Activated T-cell treated with anti-CD3 and anti-CD28 coated beads, Interleukin-2, amount 50 U/mL, for 72 hours (primary cell): ENCODE data around the gene CNTNAP5. TPM values are rescaled to one million over a fixed set of nuclear protein-coding genes. Genes with fewer than 3 reads are reported as not detected.

Experiments used
- ATAC-seq, 2 donors: fragments of 150-1000 bp; cut with Tn5 transposase; replicated peaks in 1 of 2; 2 replicates each; pipeline ENCODE4 v1.10.0; 2021; ENCODE audit warnings: moderate library complexity in 2 of 2, mild to moderate bottlenecking in 1 of 2
- DNase-seq, 2 donors: peaks; one replicate each; pipeline ENCODE4 v3.0.0; 2021 to 2022; ENCODE audit warnings: mixed read lengths in 1 of 2
- H3K27ac Mint-ChIP-seq: one replicate; pipeline ENCODE4 v1.8.0; 2022; ENCODE audit warnings: mild to moderate bottlenecking, moderate library complexity, mixed read lengths
- H3K27me3 Mint-ChIP-seq: one replicate; pipeline ENCODE4 v1.8.0; 2022; ENCODE audit warnings: low read depth, mixed read lengths
- H3K36me3 Mint-ChIP-seq, 2 donors: one replicate each; pipeline ENCODE4 v1.8.0; 2022; ENCODE audit warnings: mixed read lengths in 2 of 2, mild to moderate bottlenecking in 1 of 2; ENCODE audit not compliant: insufficient read depth in 2 of 2
- H3K4me1 Mint-ChIP-seq: one replicate; pipeline ENCODE4 v1.8.0; 2022; ENCODE audit warnings: low read depth, mixed read lengths
- H3K4me3 Mint-ChIP-seq, 2 donors: one replicate each; pipeline ENCODE4 v1.8.0; 2022; ENCODE audit warnings: mild to moderate bottlenecking in 2 of 2, mixed read lengths in 2 of 2, moderate library complexity in 2 of 2
- H3K9me3 Mint-ChIP-seq, 2 donors: one replicate each; pipeline ENCODE4 v1.8.0; 2022; ENCODE audit warnings: mixed read lengths in 2 of 2
- total RNA-seq, 2 donors: library from RNA; stranded (reverse); gene quantifications; one replicate each; pipeline ENCODE4 v1.2.3, GENCODE V29; 2022

CNTNAP5 gene
- total RNA-seq, 2 donors from 2014 or later, result not detected

DNA sequence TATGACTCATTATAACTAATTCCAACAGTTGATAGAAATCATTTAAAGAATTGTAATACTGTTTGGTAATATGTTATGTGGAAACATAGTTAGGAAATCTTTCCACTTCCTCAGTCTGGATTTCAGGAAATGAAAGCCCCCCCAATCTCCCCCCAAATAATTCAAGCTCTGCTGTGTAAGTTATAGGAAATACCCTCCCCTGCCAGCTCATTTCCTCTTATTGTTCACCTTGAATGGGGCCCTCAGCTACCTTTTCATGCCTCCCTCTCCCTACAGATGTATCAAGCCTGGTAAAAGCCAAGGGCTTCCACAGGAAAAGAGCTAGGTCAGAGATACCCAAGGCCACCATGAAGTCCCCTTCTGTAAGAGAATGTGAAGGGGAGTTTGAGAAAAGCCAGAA is 155.5 kb downstream of the CNTNAP5 start:
- Mint-ChIP-seq H3K27ac (no peak overlapping the region), H3K36me3 (no peaks in the 10 kb centered on the region), H3K4me1 (no peaks in the 10 kb centered on the region), H3K9me3 (peaks cover 10 to 18% of the 10 kb centered on the region in 2 donors), H3K27me3 (no peaks in the 10 kb centered on the region), H3K4me3 (no peak overlapping the region)
- DNase-seq (no peak), ATAC-seq (no peak)

- Mint-ChIP-seq H3K27me3 (no peaks in the 10 kb centered on the region), H3K4me3 (no peak overlapping the region), H3K4me1 (no peaks in the 10 kb centered on the region), H3K36me3 (no peaks in the 10 kb centered on the region), H3K27ac (no peak overlapping the region), H3K9me3 (peaks cover 8 to 9% of the 10 kb centered on the region in 2 donors)
- DNase-seq, result no peak
- no peak for ATAC-seq
Measured at GRCh38 chr2:124186801-124187200, 161.7 kb downstream of the CNTNAP5 start.

DNA sequence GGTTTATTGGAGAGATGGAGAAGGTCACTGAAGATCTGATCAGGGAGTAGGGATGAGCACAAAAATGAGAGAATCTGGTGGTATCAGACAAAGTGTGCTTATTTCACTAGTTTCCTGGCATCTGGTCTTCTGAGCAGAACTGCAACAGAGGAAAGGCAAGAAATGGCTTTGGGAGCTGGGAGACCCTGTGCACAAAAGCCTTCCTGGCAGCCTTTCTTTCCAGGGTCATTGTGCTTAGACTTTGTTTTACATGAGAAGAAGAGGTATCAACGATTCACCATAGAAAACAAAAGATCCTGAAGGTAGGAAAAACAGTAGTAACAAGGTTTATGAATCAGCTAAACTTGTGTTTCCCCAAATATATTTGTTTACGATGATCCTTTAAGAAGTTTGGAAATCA is 162.9 kb downstream of the CNTNAP5 start:
- Mint-ChIP-seq H3K27ac (no peak overlapping the region), H3K36me3 (no peaks in the 10 kb centered on the region), H3K4me3 (no peak overlapping the region), H3K9me3 (peaks cover 8 to 9% of the 10 kb centered on the region in 2 donors), H3K4me1 (no peaks in the 10 kb centered on the region), H3K27me3 (no peaks in the 10 kb centered on the region)
- DNase-seq (no peak), ATAC-seq (no peak)

DNA sequence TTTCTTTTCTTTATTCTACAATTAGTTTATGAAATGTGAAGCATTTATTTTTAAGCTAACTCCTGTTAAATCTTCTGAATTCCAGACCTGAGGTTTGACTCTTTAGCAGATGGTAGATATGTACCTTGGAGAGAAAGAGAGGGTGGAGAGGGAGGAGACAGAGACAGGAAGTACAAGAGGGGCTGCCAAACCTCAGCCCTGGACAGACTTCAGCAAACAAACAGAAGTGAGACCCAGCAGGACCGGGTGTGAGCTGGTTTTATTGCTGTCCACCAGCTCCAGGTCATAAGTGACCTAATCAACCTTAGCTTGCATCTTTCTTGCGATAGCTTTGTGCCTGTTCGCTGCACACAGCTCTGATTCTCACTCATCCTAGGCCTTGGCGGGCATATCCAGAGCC is 168.6 kb downstream of the CNTNAP5 start:
- H3K4me3 Mint-ChIP-seq, result no peak overlapping the region
- no peaks in the 10 kb centered on the region for H3K4me1 Mint-ChIP-seq
- no peak overlapping the region for H3K27ac Mint-ChIP-seq
- H3K9me3 Mint-ChIP-seq, result peaks cover 3 to 7% of the 10 kb centered on the region in 2 donors
- DNase-seq (no peak), ATAC-seq (no peak)
- no peaks in the 10 kb centered on the region for H3K36me3 Mint-ChIP-seq
- H3K27me3 Mint-ChIP-seq, result no peaks in the 10 kb centered on the region

DNA sequence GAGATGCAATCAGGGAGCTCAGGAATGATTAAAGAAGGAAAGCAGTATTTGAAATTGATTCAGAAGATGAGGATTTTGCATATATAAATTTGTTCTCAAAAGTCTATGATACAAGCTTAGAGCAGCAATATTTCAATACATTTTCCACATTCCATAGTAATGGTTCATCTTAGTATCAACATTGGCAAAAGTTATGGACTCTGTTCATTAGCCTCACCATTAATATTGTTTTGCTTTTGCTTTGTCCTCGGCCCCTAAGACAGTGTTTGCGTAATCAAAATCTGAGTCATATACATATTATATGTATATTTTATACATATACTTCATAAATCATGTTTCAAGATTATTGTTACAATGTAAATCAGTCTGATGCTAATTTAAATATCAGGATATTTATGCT is 176.6 kb downstream of the CNTNAP5 start:
- no peak for DNase-seq
- Mint-ChIP-seq H3K27ac (no peak overlapping the region), H3K9me3 (peaks cover 2 to 3% of the 10 kb centered on the region in 2 donors)

GRCh38 chr2:124209441-124209840 is 184.4 kb downstream of the CNTNAP5 start:
- H3K4me3 Mint-ChIP-seq, result no peak overlapping the region

More for the DNA sequence above, 176.6 kb downstream of the CNTNAP5 start:
- H3K4me3 Mint-ChIP-seq, result no peak overlapping the region
- H3K4me1 Mint-ChIP-seq, result no peaks in the 10 kb centered on the region
- H3K27me3 Mint-ChIP-seq, result no peaks in the 10 kb centered on the region
- no peak for ATAC-seq
- H3K36me3 Mint-ChIP-seq, result peaks cover 0 to 1% of the 10 kb centered on the region in 2 donors

DNA sequence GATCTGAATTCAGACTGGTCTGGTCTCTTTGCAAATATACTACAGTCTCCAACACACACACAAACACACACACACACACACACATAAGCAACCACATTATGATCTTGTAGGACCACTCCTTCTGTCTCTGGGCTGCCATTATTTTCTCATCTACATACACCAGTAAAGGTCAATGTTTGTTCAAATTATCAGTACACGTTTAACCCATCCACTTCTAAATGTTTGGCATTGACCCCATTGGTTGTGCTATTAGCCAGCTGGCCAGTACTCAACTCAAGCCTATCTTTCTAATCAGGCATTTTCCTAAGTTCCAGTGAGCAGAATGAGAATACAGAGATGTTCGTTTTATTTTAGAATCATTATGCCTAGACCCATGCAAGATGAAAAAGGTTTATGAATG is 186.4 kb downstream of the CNTNAP5 start:
- ATAC-seq (no peak), DNase-seq (no peak)
- no peaks in the 10 kb centered on the region for H3K4me1 Mint-ChIP-seq
- H3K27me3 Mint-ChIP-seq, result no peaks in the 10 kb centered on the region
- H3K27ac Mint-ChIP-seq, result no peak overlapping the region
- no peak overlapping the region for H3K4me3 Mint-ChIP-seq
- peaks cover 0 to 1% of the 10 kb centered on the region in 2 donors for H3K36me3 Mint-ChIP-seq
- peaks cover 0 to 4% of the 10 kb centered on the region in 2 donors for H3K9me3 Mint-ChIP-seq

More at GRCh38 chr2:124209441-124209840, 184.4 kb downstream of the CNTNAP5 start:
- no peaks in the 10 kb centered on the region for H3K4me1 Mint-ChIP-seq
- H3K36me3 Mint-ChIP-seq, result peaks cover 0 to 1% of the 10 kb centered on the region in 2 donors
- H3K27me3 Mint-ChIP-seq, result no peaks in the 10 kb centered on the region
- ATAC-seq (no peak), DNase-seq (no peak)
- H3K9me3 Mint-ChIP-seq, result peaks cover 0 to 4% of the 10 kb centered on the region in 2 donors
- no peak overlapping the region for H3K27ac Mint-ChIP-seq

GRCh38 chr2:124213977-124214587 is 189.0 kb downstream of the CNTNAP5 start:
- Mint-ChIP-seq H3K36me3 (peaks cover 1 to 2% of the 10 kb centered on the region in 2 donors), H3K9me3 (peaks cover 2 to 6% of the 10 kb centered on the region in 2 donors), H3K27ac (no peak overlapping the region), H3K4me1 (no peaks in the 10 kb centered on the region), H3K4me3 (no peak overlapping the region), H3K27me3 (no peaks in the 10 kb centered on the region)
- ATAC-seq, result no peak
- DNase-seq, result no peak

GRCh38 chr2:124246170-124246569 is 221.1 kb downstream of the CNTNAP5 start:
- Mint-ChIP-seq H3K4me3 (no peak overlapping the region), H3K36me3 (no peaks in the 10 kb centered on the region), H3K4me1 (no peaks in the 10 kb centered on the region), H3K27ac (no peak overlapping the region), H3K9me3 (peaks cover 5 to 9% of the 10 kb centered on the region in 2 donors), H3K27me3 (no peaks in the 10 kb centered on the region)
- no peak for DNase-seq
- no peak for ATAC-seq

- H3K9me3 Mint-ChIP-seq, result peaks cover 3 to 5% of the 10 kb centered on the region in 2 donors
- H3K36me3 Mint-ChIP-seq, result no peaks in the 10 kb centered on the region
- no peaks in the 10 kb centered on the region for H3K27me3 Mint-ChIP-seq
- DNase-seq (no peak), ATAC-seq (no peak)
- no peak overlapping the region for H3K27ac Mint-ChIP-seq
- H3K4me3 Mint-ChIP-seq, result no peak overlapping the region
- no peaks in the 10 kb centered on the region for H3K4me1 Mint-ChIP-seq
Measured at GRCh38 chr2:124248386-124248785, 223.3 kb downstream of the CNTNAP5 start.

GRCh38 chr2:124250433-124250832 is 225.3 kb downstream of the CNTNAP5 start:
- no peaks in the 10 kb centered on the region for H3K4me1 Mint-ChIP-seq
- no peaks in the 10 kb centered on the region for H3K27me3 Mint-ChIP-seq
- no peak for ATAC-seq

GRCh38 chr2:124254621-124255020 is 229.5 kb downstream of the CNTNAP5 start:
- Mint-ChIP-seq H3K36me3 (no peaks in the 10 kb centered on the region), H3K27me3 (no peaks in the 10 kb centered on the region), H3K4me3 (no peak overlapping the region), H3K9me3 (peaks cover 6 to 11% of the 10 kb centered on the region in 2 donors), H3K4me1 (no peaks in the 10 kb centered on the region), H3K27ac (no peak overlapping the region)
- DNase-seq (no peak), ATAC-seq (no peak)

More at GRCh38 chr2:124250433-124250832, 225.3 kb downstream of the CNTNAP5 start:
- Mint-ChIP-seq H3K27ac (no peak overlapping the region), H3K36me3 (no peaks in the 10 kb centered on the region), H3K9me3 (peaks cover 0 to 8% of the 10 kb centered on the region in 2 donors), H3K4me3 (no peak overlapping the region)
- DNase-seq, result no peak

GRCh38 chr2:124257120-124257519 is 232.0 kb downstream of the CNTNAP5 start:
- no peak for DNase-seq
- no peak for ATAC-seq
- peaks cover 5 to 11% of the 10 kb centered on the region in 2 donors for H3K9me3 Mint-ChIP-seq
- no peaks in the 10 kb centered on the region for H3K4me1 Mint-ChIP-seq
- H3K27ac Mint-ChIP-seq, result no peak overlapping the region
- no peaks in the 10 kb centered on the region for H3K27me3 Mint-ChIP-seq
- H3K36me3 Mint-ChIP-seq, result no peaks in the 10 kb centered on the region
- no peak overlapping the region for H3K4me3 Mint-ChIP-seq
